Measurements from ENCODE around the gene ASPDH. TPM values are rescaled to one million over a fixed set of nuclear protein-coding genes. Genes with fewer than 3 reads are reported as not detected.

ASPDH gene
- total and polyA plus RNA-seq, 7 donors = not detected

GRCh38 chr19:50485284-50485955 lies 28.3 kb downstream of the ASPDH start:
- no peak for TF ChIP-seq CTCF (IDR thresholded peaks at IDR 0.05)
- Histone ChIP-seq H3K9me3 (no peaks in the 10 kb centered on the region), H3K4me3 (no peak overlapping the region), H3K27me3 (ENCODE audit: insufficient read depth in 3 of 3, low read length in 2 of 3) (no peaks in the 10 kb centered on the region), H3K36me3 (ENCODE audit: insufficient read depth in 1 of 2, low read depth in 1 of 2) (peaks cover 0 to 40% of the 10 kb centered on the region in 2 donors), H3K27ac (no peak overlapping the region), H3K4me1 (peaks cover 14% of the 10 kb centered on the region)
- intact Hi-C loops (cut with DNase I) = no loop called here
- 43 to 60% (median 50%) methylated on average over 10 of the region's 10 CpGs for WGBS, 3 donors
- ATAC-seq = peak in 2 of 4 donors; percentile 7 to 16
- peak in 1 of 2 donors; percentile 32 for DNase-seq

GRCh38 chr19:50482916-50483315 lies 30.8 kb downstream of the ASPDH start:
- H3K36me3 ChIP-seq (ENCODE audit: insufficient read depth in 1 of 2, low read depth in 1 of 2) = peaks cover 3 to 64% of the 10 kb centered on the region in 2 donors
- no peak for TF ChIP-seq CTCF (IDR thresholded peaks at IDR 0.05)
- WGBS, 3 donors = 59 to 69% (median 59%) methylated on average over 10 of the region's 10 CpGs
- DNase-seq = no peak
- H3K4me3 ChIP-seq = no peak overlapping the region
- no peaks in the 10 kb centered on the region for H3K9me3 ChIP-seq
- intact Hi-C loops (cut with DNase I) = no loop called here
- H3K27ac ChIP-seq = no peak overlapping the region
- no peaks in the 10 kb centered on the region for H3K27me3 ChIP-seq (ENCODE audit: insufficient read depth in 3 of 3, low read length in 2 of 3)
- peaks cover 7% of the 10 kb centered on the region for H3K4me1 ChIP-seq
- ATAC-seq = no peak

GRCh38 chr19:50482271-50482855 lies 31.4 kb downstream of the ASPDH start:
- no peak for TF ChIP-seq CTCF (IDR thresholded peaks at IDR 0.05)
- peak in 1 of 2 donors; percentile 43 for DNase-seq
- no peaks in the 10 kb centered on the region for H3K9me3 ChIP-seq
- no peaks in the 10 kb centered on the region for H3K27me3 ChIP-seq (ENCODE audit: insufficient read depth in 3 of 3, low read length in 2 of 3)
- no peak overlapping the region for H3K27ac ChIP-seq
- intact Hi-C loops (cut with DNase I) = no loop called here
- no peak for ATAC-seq
- peaks cover 4 to 61% of the 10 kb centered on the region in 2 donors for H3K36me3 ChIP-seq (ENCODE audit: insufficient read depth in 1 of 2, low read depth in 1 of 2)
- H3K4me3 ChIP-seq = no peak overlapping the region
- WGBS, 3 donors = 63 to 81% (median 73%) methylated on average over 14 to 16 of the region's 16 CpGs
- H3K4me1 ChIP-seq = peaks cover 12% of the 10 kb centered on the region

- 89 to 91% (median 91%) methylated on average over 25 to 27 of the region's 27 CpGs for WGBS, 3 donors
- no peaks in the 10 kb centered on the region for H3K9me3 ChIP-seq
- no peak overlapping the region for H3K27ac ChIP-seq
- intact Hi-C loops (cut with DNase I) = no loop called here
- TF ChIP-seq CTCF (IDR thresholded peaks at IDR 0.05) = no peak
- no peaks in the 10 kb centered on the region for H3K27me3 ChIP-seq (ENCODE audit: insufficient read depth in 3 of 3, low read length in 2 of 3)
- peaks cover 4 to 53% of the 10 kb centered on the region in 2 donors for H3K36me3 ChIP-seq (ENCODE audit: insufficient read depth in 1 of 2, low read depth in 1 of 2)
- H3K4me3 ChIP-seq = no peak overlapping the region
- peaks cover 17% of the 10 kb centered on the region for H3K4me1 ChIP-seq
- DNase-seq = peak; percentile 9 to 45
- no peak for ATAC-seq
These were observed 32.2 kb downstream of the ASPDH start for GRCh38 chr19:50481351-50482149.
